Neural progenitor cell (in vitro differentiated cells): Measurements from ENCODE around the gene GPR107. TPM values are rescaled to one million over a fixed set of nuclear protein-coding genes. Genes with fewer than 3 reads are reported as not detected.
A peak's percentile ranks its signal among the peaks of the same experiment; 100 is the strongest.

Source experiments
- DNase-seq: peaks from one replicate; pipeline ENCODE4 v3.0.0-alpha.2; 2016; ENCODE audit warnings: low spot score
- H2AFZ ChIP-seq: fragments of 200-600 bp; sonication (generic); replicated peaks from 2 replicates; pipeline ENCODE4 v1.6.1; 2016; ENCODE audit warnings: antibody characterized with exemption
- H3F3A ChIP-seq: fragments of 200-600 bp; sonication (generic); 2 replicates; pipeline ENCODE4 v1.6.1; 2016; ENCODE audit warnings: antibody characterized with exemption, low read depth
- H3K27ac ChIP-seq: fragments of 200-600 bp; sonication (generic); 2 replicates; pipeline ENCODE4 v1.5.1; 2016; ENCODE audit warnings: mild to moderate bottlenecking
- H3K27me3 ChIP-seq: fragments of 200-600 bp; sonication (generic); 2 replicates; pipeline ENCODE4 v1.6.1; 2016; ENCODE audit warnings: mild to moderate bottlenecking, moderate library complexity
- H3K36me3 ChIP-seq: fragments of 200-600 bp; sonication (generic); 2 replicates; pipeline ENCODE4 v1.5.1; 2016
- H3K4me1 ChIP-seq: fragments of 200-600 bp; sonication (generic); 2 replicates; pipeline ENCODE4 v1.6.1; 2016; ENCODE audit warnings: mixed run types
- H3K4me2 ChIP-seq: fragments of 200-600 bp; sonication (generic); 2 replicates; pipeline ENCODE4 v1.6.1; 2016
- H3K4me3 ChIP-seq: fragments of 200-600 bp; sonication (generic); 2 replicates; pipeline ENCODE4 v1.5.1; 2016
- H3K79me2 ChIP-seq: fragments of 200-600 bp; sonication (generic); 2 replicates; pipeline ENCODE4 v1.6.1; 2016; ENCODE audit warnings: low read depth
- H3K9ac ChIP-seq: fragments of 200-600 bp; sonication (generic); 2 replicates; pipeline ENCODE4 v1.6.1; 2016
- H3K9me3 ChIP-seq: fragments of 200-600 bp; sonication (generic); 2 replicates; pipeline ENCODE4 v1.5.1; 2016; ENCODE audit warnings: low read depth
- H4K20me1 ChIP-seq: fragments of 200-600 bp; sonication (generic); 2 replicates; pipeline ENCODE4 v1.6.1; 2016; ENCODE audit warnings: low read depth
- H3K27ac Mint-ChIP-seq: 3 replicates; pipeline ENCODE4 v1.8.0; 2021; ENCODE audit warnings: mixed read lengths
- H3K27me3 Mint-ChIP-seq: 2 replicates; pipeline ENCODE4 v1.8.0; 2022; ENCODE audit warnings: low read depth, mild to moderate bottlenecking, inconsistent platforms, moderate library complexity, mixed read lengths; ENCODE audit not compliant: insufficient read depth
- H3K36me3 Mint-ChIP-seq: 3 replicates; pipeline ENCODE4 v1.8.0; 2021; ENCODE audit warnings: mixed read lengths
- H3K4me1 Mint-ChIP-seq: 3 replicates; pipeline ENCODE4 v1.8.0; 2021; ENCODE audit warnings: mixed read lengths
- H3K4me3 Mint-ChIP-seq: 3 replicates; pipeline ENCODE4 v1.8.0; 2021; ENCODE audit warnings: mild to moderate bottlenecking, moderate library complexity, mixed read lengths
- H3K9me3 Mint-ChIP-seq: 3 replicates; pipeline ENCODE4 v1.8.0; 2020; ENCODE audit warnings: mixed read lengths
- EZH2 ChIP-seq: fragments of 200-600 bp; sonication (generic); IDR thresholded peaks from 2 replicates; pipeline ENCODE4 v1.6.1; 2017; ENCODE audit warnings: antibody characterized with exemption, mild to moderate bottlenecking, moderate library complexity
- EZH2phosphoT487 ChIP-seq: fragments of 200-600 bp; sonication (generic); IDR thresholded peaks from 2 replicates; pipeline ENCODE4 v1.6.1; 2017; ENCODE audit warnings: antibody characterized with exemption
- total RNA-seq: library from RNA; depleted of rRNA; stranded (reverse); fragments of >200 nt; gene quantifications from 2 replicates; pipeline ENCODE4 v1.2.3, GENCODE V29; 2015; ENCODE audit warnings: low replicate concordance
- TF ChIP-seq, protein P1 (sequence below): fragments of 200-600 bp; sonication (generic); IDR thresholded peaks from 2 replicates; pipeline ENCODE4 v1.5.1; 2017; ENCODE audit warnings: antibody characterized with exemption, mild to moderate bottlenecking

Gene GPR107
- total RNA-seq, 1 donor from 2014 or later: 33.8 TPM

DNA sequence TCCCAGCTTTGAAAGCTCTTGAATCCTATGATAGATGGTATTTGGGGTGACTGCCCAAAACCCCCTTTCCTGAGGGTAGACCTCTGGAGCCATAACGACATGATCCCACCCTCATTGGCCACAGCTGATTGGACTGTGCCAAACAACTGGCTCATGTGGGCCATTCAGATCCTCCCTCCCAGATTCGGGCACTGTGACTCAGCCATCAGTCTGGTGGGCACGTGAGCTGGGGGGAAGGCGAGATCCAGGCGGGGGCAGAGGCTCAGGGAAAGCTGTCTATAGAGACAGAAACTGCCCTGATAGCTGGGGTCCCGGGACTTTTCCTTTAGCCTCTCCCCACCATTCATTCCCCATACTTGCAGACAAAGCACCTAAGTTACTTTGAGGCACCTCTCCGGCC lies 103.4 kb downstream of the GPR107 start:
- Mint-ChIP-seq H3K4me3 (no peak overlapping the region), H3K36me3 (no peaks in the 10 kb centered on the region), H3K27me3 (peaks cover 2% of the 10 kb centered on the region), H3K27ac (no peak overlapping the region), H3K9me3 (no peaks in the 10 kb centered on the region), H3K4me1 (peaks cover 3% of the 10 kb centered on the region)
- Histone ChIP-seq H3F3A (no peaks in the 10 kb centered on the region), H3K27ac (no peak overlapping the region), H3K27me3 (no peaks in the 10 kb centered on the region), H3K4me3 (no peak overlapping the region), H3K79me2 (no peaks in the 10 kb centered on the region), H3K4me2 (no peak overlapping the region), H3K9ac (no peak overlapping the region), H3K36me3 (no peaks in the 10 kb centered on the region), H3K9me3 (no peaks in the 10 kb centered on the region), H4K20me1 (no peaks in the 10 kb centered on the region), H2AFZ (no peak overlapping the region), H3K4me1 (no peaks in the 10 kb centered on the region)
- no peak for DNase-seq
- TF ChIP-seq, protein P1, sequence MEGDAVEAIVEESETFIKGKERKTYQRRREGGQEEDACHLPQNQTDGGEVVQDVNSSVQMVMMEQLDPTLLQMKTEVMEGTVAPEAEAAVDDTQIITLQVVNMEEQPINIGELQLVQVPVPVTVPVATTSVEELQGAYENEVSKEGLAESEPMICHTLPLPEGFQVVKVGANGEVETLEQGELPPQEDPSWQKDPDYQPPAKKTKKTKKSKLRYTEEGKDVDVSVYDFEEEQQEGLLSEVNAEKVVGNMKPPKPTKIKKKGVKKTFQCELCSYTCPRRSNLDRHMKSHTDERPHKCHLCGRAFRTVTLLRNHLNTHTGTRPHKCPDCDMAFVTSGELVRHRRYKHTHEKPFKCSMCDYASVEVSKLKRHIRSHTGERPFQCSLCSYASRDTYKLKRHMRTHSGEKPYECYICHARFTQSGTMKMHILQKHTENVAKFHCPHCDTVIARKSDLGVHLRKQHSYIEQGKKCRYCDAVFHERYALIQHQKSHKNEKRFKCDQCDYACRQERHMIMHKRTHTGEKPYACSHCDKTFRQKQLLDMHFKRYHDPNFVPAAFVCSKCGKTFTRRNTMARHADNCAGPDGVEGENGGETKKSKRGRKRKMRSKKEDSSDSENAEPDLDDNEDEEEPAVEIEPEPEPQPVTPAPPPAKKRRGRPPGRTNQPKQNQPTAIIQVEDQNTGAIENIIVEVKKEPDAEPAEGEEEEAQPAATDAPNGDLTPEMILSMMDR: no peak
- TF ChIP-seq EZH2: no peak
- TF ChIP-seq EZH2phosphoT487: no peak

DNA sequence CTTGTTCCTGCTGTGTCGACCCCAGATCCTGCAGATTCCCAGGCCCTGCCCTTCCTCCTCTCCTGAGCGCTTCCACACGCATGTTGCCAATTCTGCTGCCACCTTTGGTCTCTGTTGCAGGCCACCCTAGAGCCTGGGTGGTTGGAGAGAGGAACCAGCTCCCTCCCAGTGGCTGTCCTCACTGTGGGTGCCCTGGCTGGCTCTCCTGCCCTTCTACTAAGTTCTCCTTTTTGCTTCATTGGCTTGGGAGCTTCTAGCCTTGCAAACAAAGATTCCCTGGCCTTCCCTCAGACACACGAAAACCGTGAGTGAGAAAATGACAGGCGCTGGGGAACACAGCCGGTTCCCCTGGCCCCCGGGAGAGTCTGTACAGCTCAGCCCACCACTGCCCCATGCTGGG lies 104.3 kb downstream of the GPR107 start:
- no peak overlapping the region for H3K4me3 Mint-ChIP-seq
- H3K4me1 Mint-ChIP-seq: peaks cover 3% of the 10 kb centered on the region
- peaks cover 2% of the 10 kb centered on the region for H3K27me3 Mint-ChIP-seq
- TF ChIP-seq, protein P1: no peak
- TF ChIP-seq EZH2phosphoT487 (no peak), EZH2 (no peak)
- H3K27ac ChIP-seq: no peak overlapping the region
- peak overlapping the region; percentile 66 for H3K27ac Mint-ChIP-seq
- H2AFZ ChIP-seq: no peak overlapping the region
- H3K9me3 Mint-ChIP-seq: no peaks in the 10 kb centered on the region
- no peaks in the 10 kb centered on the region for H3K36me3 Mint-ChIP-seq
- H3F3A ChIP-seq: no peaks in the 10 kb centered on the region
- H3K4me1 ChIP-seq: no peaks in the 10 kb centered on the region
- H3K9me3 ChIP-seq: no peaks in the 10 kb centered on the region
- H4K20me1 ChIP-seq: no peaks in the 10 kb centered on the region
- H3K4me2 ChIP-seq: no peak overlapping the region
- H3K9ac ChIP-seq: no peak overlapping the region
- no peak for DNase-seq
- H3K4me3 ChIP-seq: no peak overlapping the region
- H3K27me3 ChIP-seq: no peaks in the 10 kb centered on the region
- H3K79me2 ChIP-seq: no peaks in the 10 kb centered on the region
- no peaks in the 10 kb centered on the region for H3K36me3 ChIP-seq

DNA sequence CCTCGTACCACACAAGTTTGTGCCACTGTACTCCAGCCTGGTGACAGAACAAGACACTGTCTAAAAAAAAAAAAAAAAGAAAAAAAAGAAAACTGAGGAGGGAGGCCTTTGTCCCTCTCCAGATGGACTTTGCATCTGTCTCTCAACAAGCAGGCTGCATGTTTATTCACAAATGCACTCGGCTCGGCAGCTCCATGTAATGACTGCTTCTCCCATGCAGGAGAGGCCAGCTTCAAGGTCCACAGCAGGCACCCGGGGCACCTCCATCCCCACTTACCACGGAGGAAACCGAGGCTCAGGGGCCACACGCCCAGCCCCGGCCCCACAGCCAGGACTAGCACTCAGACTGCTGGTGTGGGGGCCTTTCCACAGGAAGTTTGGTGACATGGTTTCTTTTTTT lies 105.4 kb downstream of the GPR107 start:
- Mint-ChIP-seq H3K4me3 (no peak overlapping the region), H3K36me3 (no peaks in the 10 kb centered on the region), H3K27ac (no peak overlapping the region), H3K9me3 (no peaks in the 10 kb centered on the region), H3K27me3 (peaks cover 8% of the 10 kb centered on the region), H3K4me1 (peaks cover 5% of the 10 kb centered on the region)
- no peak overlapping the region for H3K4me3 ChIP-seq
- no peak overlapping the region for H3K9ac ChIP-seq
- H3K27ac ChIP-seq: no peak overlapping the region
- H3K79me2 ChIP-seq: no peaks in the 10 kb centered on the region
- H3F3A ChIP-seq: no peaks in the 10 kb centered on the region
- H3K9me3 ChIP-seq: no peaks in the 10 kb centered on the region
- no peak overlapping the region for H3K4me2 ChIP-seq
- H3K36me3 ChIP-seq: no peaks in the 10 kb centered on the region
- H3K4me1 ChIP-seq: no peaks in the 10 kb centered on the region
- no peaks in the 10 kb centered on the region for H3K27me3 ChIP-seq
- no peak for DNase-seq
- no peak overlapping the region for H2AFZ ChIP-seq
- no peak for TF ChIP-seq EZH2phosphoT487
- no peak for TF ChIP-seq EZH2
- TF ChIP-seq, protein P1: no peak
- H4K20me1 ChIP-seq: no peaks in the 10 kb centered on the region
